K562 (cell line): Measurements from ENCODE around the gene UPF2. TPM values are rescaled to one million over a fixed set of nuclear protein-coding genes. Genes with fewer than 3 reads are reported as not detected.
A peak's percentile ranks its signal among the peaks of the same experiment; 100 is the strongest.

Experiments used
- ARNT ChIP-seq, 2 experiments: fragments of 450-650 bp; IDR thresholded peaks; 2 replicates each; pipeline ENCODE4 v1.6.1; 2016; ENCODE audit warnings: mild to moderate bottlenecking in 1 of 2
- CTBP1 ChIP-seq: fragments of 450-650 bp; IDR thresholded peaks from 2 replicates; pipeline ENCODE4 v1.6.1; 2016; ENCODE audit warnings: borderline replicate concordance
- ERF ChIP-seq: fragments of 450-650 bp; formaldehyde crosslinking; IDR thresholded peaks from 2 replicates; pipeline ENCODE4 v1.4.0; 2020; ENCODE audit warnings: mild to moderate bottlenecking, mixed read lengths
- ESRRA ChIP-seq: fragments of 450-650 bp; IDR thresholded peaks from 2 replicates; pipeline ENCODE4 v1.6.1; 2014; ENCODE audit warnings: low read depth, mild to moderate bottlenecking, moderate library complexity, borderline replicate concordance
- JUN ChIP-seq, 2 experiments: sonication (generic) in 1 of 2; formaldehyde crosslinking in 1 of 2; IDR thresholded peaks; 2 replicates each; pipeline versions ENCODE4 v1.6.1 to v1.8.0; 2012 to 2022; ENCODE audit warnings: borderline replicate concordance in 2 of 2, mild to moderate bottlenecking in 2 of 2, improper control_type of control experiment in 1 of 2, low read depth in 1 of 2, low read length in 1 of 2, missing genetic modification reagents in 1 of 2
- MCM3 ChIP-seq: fragments of 450-650 bp; IDR thresholded peaks from 2 replicates; pipeline ENCODE4 v1.6.1; 2016
- MXD1 ChIP-seq: fragments of 250-450 bp; sonication (Bioruptor Pico); IDR thresholded peaks from 2 replicates; pipeline ENCODE4 v1.8.0; 2021; ENCODE audit warnings: borderline replicate concordance, mild to moderate bottlenecking, moderate library complexity; ENCODE audit not compliant: poor library complexity, severe bottlenecking
- PHB ChIP-seq: fragments of 250-450 bp; sonication (Bioruptor Pico); IDR thresholded peaks from 2 replicates; pipeline ENCODE4 v1.5.0; 2021
- POLR2AphosphoS2 ChIP-seq: IDR thresholded peaks from 2 replicates; pipeline ENCODE4 v1.6.1; 2012; ENCODE audit warnings: low read length, improper control_type of control experiment
- SAFB2 ChIP-seq: fragments of 200-400 bp; formaldehyde crosslinking; IDR thresholded peaks from 2 replicates; pipeline ENCODE4 v1.6.1; 2018; ENCODE audit warnings: borderline replicate concordance, low read length, low read depth, moderate library complexity; ENCODE audit not compliant: severe bottlenecking
- SLC30A9 ChIP-seq: fragments of 250-450 bp; sonication (Bioruptor Pico); IDR thresholded peaks from 2 replicates; pipeline ENCODE4 v1.8.0; 2022; ENCODE audit warnings: mild to moderate bottlenecking, moderate library complexity
- STAT5A ChIP-seq: IDR thresholded peaks from 2 replicates; pipeline ENCODE4 v1.6.1; 2012; ENCODE audit warnings: low read length, inconsistent platforms, borderline replicate concordance
- TARDBP ChIP-seq: fragments of 450-650 bp; IDR thresholded peaks from 2 replicates; pipeline ENCODE4 v1.6.1; 2016
- THRB ChIP-seq: fragments of 450-650 bp; formaldehyde crosslinking; conservative IDR thresholded peaks from 2 replicates; pipeline ENCODE4 v1.4.0; 2022; ENCODE audit warnings: mild to moderate bottlenecking, missing genetic modification characterization
- ZBTB8A ChIP-seq: fragments of 450-650 bp; IDR thresholded peaks from 2 replicates; pipeline ENCODE4 v1.6.1; 2018; ENCODE audit warnings: mild to moderate bottlenecking, moderate library complexity; ENCODE audit not compliant: partially characterized antibody
- ZFPM2 ChIP-seq: fragments of 250-450 bp; sonication (Bioruptor Pico); IDR thresholded peaks from 2 replicates; pipeline ENCODE4 v1.5.1; 2022; ENCODE audit warnings: mild to moderate bottlenecking
- ZNF280B ChIP-seq: fragments of 250-450 bp; sonication (Bioruptor Pico); IDR thresholded peaks from 2 replicates; pipeline ENCODE4 v1.5.1; 2021; ENCODE audit warnings: mild to moderate bottlenecking
- ZNF408 ChIP-seq: fragments of 250-450 bp; sonication (Bioruptor Pico); IDR thresholded peaks from 2 replicates; pipeline ENCODE4 v1.4.0; 2020; ENCODE audit warnings: low read depth, mild to moderate bottlenecking, moderate library complexity
- ZNF583 ChIP-seq: fragments of 250-450 bp; sonication (Bioruptor Pico); IDR thresholded peaks from 2 replicates; pipeline ENCODE4 v1.4.0; 2020
- ZNF79 ChIP-seq: fragments of 250-450 bp; sonication (Bioruptor Pico); IDR thresholded peaks from 2 replicates; pipeline ENCODE4 v1.4.0; 2020; ENCODE audit warnings: low read depth, mild to moderate bottlenecking, moderate library complexity
- polyA plus RNA-seq, 8 experiments: library from polyadenylated mRNA; depleted of rRNA in 4 of 8; stranded (reverse) in 5 of 8; unstranded in 3 of 8; fragments of >200 nt; fragmentation: Nextera tagmentation in 2 of 8; fragmentation: Illumina TruSeq in 1 of 8; extraction: Ambion mirVana in 2 of 8; extraction: Trizol in 1 of 8; gene quantifications; 2 replicates each; pipeline versions ENCODE4 v1.2.1 to v1.2.3, GENCODE V29; 2011 to 2014; ENCODE audit warnings: inconsistent platforms in 1 of 8, missing spikeins in 1 of 8
- total RNA-seq, 7 experiments: library from RNA; depleted of rRNA in 6 of 7; stranded (reverse); fragments of >200 nt in 6 of 7; fragmentation: Illumina TruSeq in 2 of 7; extraction: Trizol in 2 of 7; gene quantifications; 2 replicates each; pipeline versions ENCODE4 v1.2.1 to v1.2.3, GENCODE V29; 2011 to 2021; ENCODE audit warnings: low replicate concordance in 1 of 7
- TF ChIP-seq, protein P1 (sequence below): fragments of 250-450 bp; sonication (Bioruptor Pico); IDR thresholded peaks from 2 replicates; pipeline ENCODE4 v1.5.0; 2021; ENCODE audit warnings: mild to moderate bottlenecking, borderline replicate concordance
- TF ChIP-seq, protein P2 (sequence below): sonication (generic); formaldehyde crosslinking; IDR thresholded peaks from 2 replicates; pipeline ENCODE4 v1.8.1; 2022; ENCODE audit warnings: missing genetic modification reagents

Gene UPF2
- total and polyA plus RNA-seq, 9 of the 15 experiments (the other 6 are each of a cell fraction or from before 2014, with no cell fraction given): 13.9 to 37.7 (median 23.7) TPM

GRCh38 chr10:11901833-11902475, 140.7 kb downstream of the UPF2 start (continued):
- TF ChIP-seq STAT5A (no peak), ZNF280B (CRISPR knock-in tag) (no peak), CTBP1 (0 out of 2 replicates have a peak, but pooled peaks have one; percentile 34), ESRRA (peak; percentile 64), MCM3 (no peak), POLR2AphosphoS2 (no peak), ZNF408 (CRISPR knock-in tag) (no peak), ZFPM2 (no peak), ERF (no peak), THRB (CRISPR knock-in tag) (no peak), ARNT (IDR thresholded peaks at IDR 0.05) (no peak; a peak in 1 of 4 replicates), SAFB2 (no peak), JUN (IDR thresholded peaks at IDR 0.05; ENCODE audit: borderline replicate concordance, low read depth, low read length) (peak; percentile 82; the same call in 1 of the 2 replicates), JUN (CRISPR knock-in tag; IDR thresholded peaks at IDR 0.05; ENCODE audit: borderline replicate concordance) (0 out of 2 replicates have a peak, but pooled peaks have one; percentile 35), ZNF583 (CRISPR knock-in tag) (no peak), MXD1 (CRISPR knock-in tag) (no peak), ZBTB8A (no peak), PHB (no peak), ZNF79 (CRISPR knock-in tag) (no peak), SLC30A9 (CRISPR knock-in tag) (no peak), TARDBP (no peak)
- TF ChIP-seq, protein P1, sequence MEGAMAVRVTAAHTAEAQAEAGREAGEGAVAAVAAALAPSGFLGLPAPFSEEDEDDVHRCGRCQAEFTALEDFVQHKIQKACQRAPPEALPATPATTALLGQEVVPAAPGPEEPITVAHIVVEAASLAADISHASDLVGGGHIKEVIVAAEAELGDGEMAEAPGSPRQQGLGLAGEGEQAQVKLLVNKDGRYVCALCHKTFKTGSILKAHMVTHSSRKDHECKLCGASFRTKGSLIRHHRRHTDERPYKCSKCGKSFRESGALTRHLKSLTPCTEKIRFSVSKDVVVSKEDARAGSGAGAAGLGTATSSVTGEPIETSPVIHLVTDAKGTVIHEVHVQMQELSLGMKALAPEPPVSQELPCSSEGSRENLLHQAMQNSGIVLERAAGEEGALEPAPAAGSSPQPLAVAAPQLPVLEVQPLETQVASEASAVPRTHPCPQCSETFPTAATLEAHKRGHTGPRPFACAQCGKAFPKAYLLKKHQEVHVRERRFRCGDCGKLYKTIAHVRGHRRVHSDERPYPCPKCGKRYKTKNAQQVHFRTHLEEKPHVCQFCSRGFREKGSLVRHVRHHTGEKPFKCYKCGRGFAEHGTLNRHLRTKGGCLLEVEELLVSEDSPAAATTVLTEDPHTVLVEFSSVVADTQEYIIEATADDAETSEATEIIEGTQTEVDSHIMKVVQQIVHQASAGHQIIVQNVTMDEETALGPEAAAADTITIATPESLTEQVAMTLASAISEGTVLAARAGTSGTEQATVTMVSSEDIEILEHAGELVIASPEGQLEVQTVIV (CRISPR knock-in tag): no peak
- TF ChIP-seq, protein P2, sequence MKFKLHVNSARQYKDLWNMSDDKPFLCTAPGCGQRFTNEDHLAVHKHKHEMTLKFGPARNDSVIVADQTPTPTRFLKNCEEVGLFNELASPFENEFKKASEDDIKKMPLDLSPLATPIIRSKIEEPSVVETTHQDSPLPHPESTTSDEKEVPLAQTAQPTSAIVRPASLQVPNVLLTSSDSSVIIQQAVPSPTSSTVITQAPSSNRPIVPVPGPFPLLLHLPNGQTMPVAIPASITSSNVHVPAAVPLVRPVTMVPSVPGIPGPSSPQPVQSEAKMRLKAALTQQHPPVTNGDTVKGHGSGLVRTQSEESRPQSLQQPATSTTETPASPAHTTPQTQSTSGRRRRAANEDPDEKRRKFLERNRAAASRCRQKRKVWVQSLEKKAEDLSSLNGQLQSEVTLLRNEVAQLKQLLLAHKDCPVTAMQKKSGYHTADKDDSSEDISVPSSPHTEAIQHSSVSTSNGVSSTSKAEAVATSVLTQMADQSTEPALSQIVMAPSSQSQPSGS: no peak
